GM18502 (cell line): ENCODE measurements around the gene IGF2BP1.
"Not testable (repeated sequence)": the region's sequence is repeated elsewhere in the genome, so short reads cannot be mapped to it uniquely, and the experiment has no call there.

Source experiments
- ATAC-seq: cut with Tn5 transposase; IDR thresholded peaks from one replicate; pipeline ENCODE4 v1.9.1; 2021; ENCODE audit warnings: mild to moderate bottlenecking; ENCODE audit not compliant: unreplicated experiment, poor library complexity

IGF2BP1 gene

GRCh38 chr17:49049265-49049664, 52.1 kb downstream of the IGF2BP1 start:
- no peak for ATAC-seq

GRCh38 chr17:49050611-49051010, 53.4 kb downstream of the IGF2BP1 start:
- ATAC-seq, result no peak

- ATAC-seq, result no peak
Measured at GRCh38 chr17:49051269-49051668, 54.1 kb downstream of the IGF2BP1 start.

GRCh38 chr17:49053171-49053829, 56.1 kb downstream of the IGF2BP1 start:
- no peak for ATAC-seq

- no peak for ATAC-seq
Measured at GRCh38 chr17:49054342-49055092, 57.3 kb downstream of the IGF2BP1 start.

GRCh38 chr17:49055181-49055927, 58.2 kb downstream of the IGF2BP1 start:
- ATAC-seq, result no peak

GRCh38 chr17:49061524-49061943, 64.3 kb downstream of the IGF2BP1 start:
- ATAC-seq, result no peak

- ATAC-seq, result no peak
Measured at GRCh38 chr17:49063652-49064051, 66.5 kb downstream of the IGF2BP1 start.

- ATAC-seq, result no peak
Measured at GRCh38 chr17:49067163-49067562, 70.0 kb downstream of the IGF2BP1 start.

- no peak for ATAC-seq
Measured at GRCh38 chr17:49069585-49070273, 72.5 kb downstream of the IGF2BP1 start.

GRCh38 chr17:49071106-49071505, 73.9 kb downstream of the IGF2BP1 start:
- ATAC-seq, result no peak

- no peak for ATAC-seq
Measured at GRCh38 chr17:49074851-49075540, 77.8 kb downstream of the IGF2BP1 start.

GRCh38 chr17:49076573-49077384, 79.6 kb downstream of the IGF2BP1 start:
- no peak for ATAC-seq

GRCh38 chr17:49078248-49078647, 81.1 kb downstream of the IGF2BP1 start:
- no peak for ATAC-seq

GRCh38 chr17:49079840-49080663, 82.9 kb downstream of the IGF2BP1 start:
- no peak for ATAC-seq

GRCh38 chr17:49082231-49082630, 85.0 kb downstream of the IGF2BP1 start:
- no peak for ATAC-seq

GRCh38 chr17:49085046-49085445, 87.9 kb downstream of the IGF2BP1 start:
- not testable (repeated sequence) for ATAC-seq

- ATAC-seq, result no peak
Measured at GRCh38 chr17:49085565-49086315, 88.6 kb downstream of the IGF2BP1 start.
